HG02884 (cell line): ENCODE results near the gene CCL13.

ENCODE experiments used
- ATAC-seq: cut with Tn5 transposase; IDR thresholded peaks from one replicate; pipeline ENCODE4 v1.9.1; 2021; ENCODE audit warnings: mild to moderate bottlenecking, moderate library complexity; ENCODE audit not compliant: unreplicated experiment

The CCL13 gene

DNA sequence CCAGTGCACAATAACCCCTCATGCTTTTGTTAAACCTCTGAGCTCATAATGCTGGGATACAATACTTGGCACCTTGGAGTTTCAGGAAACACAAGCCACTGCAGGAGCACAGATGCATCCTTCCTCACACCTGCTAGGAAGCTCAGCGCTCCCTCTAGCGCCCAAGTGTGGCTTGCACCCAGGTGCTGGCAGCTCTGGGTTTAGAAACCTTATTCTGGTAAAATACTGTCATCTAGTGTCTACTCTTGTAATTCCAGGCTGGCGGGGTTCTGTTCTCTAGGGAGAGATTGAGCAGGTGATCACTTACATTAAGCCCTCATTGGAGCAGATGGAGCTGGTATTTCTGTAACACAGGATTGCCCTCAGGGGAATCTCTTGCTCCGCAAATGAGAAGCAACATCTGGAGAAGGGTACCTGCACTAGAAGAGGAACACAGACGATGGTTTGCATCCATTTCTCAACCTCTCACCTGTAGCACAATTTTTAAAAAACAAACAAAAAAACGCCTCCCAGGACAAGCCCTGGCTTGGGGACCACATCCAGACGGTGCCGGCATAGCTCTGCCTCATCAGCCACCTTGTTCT lies 5.3 kb downstream of the CCL13 start:
- ATAC-seq = no peak

DNA sequence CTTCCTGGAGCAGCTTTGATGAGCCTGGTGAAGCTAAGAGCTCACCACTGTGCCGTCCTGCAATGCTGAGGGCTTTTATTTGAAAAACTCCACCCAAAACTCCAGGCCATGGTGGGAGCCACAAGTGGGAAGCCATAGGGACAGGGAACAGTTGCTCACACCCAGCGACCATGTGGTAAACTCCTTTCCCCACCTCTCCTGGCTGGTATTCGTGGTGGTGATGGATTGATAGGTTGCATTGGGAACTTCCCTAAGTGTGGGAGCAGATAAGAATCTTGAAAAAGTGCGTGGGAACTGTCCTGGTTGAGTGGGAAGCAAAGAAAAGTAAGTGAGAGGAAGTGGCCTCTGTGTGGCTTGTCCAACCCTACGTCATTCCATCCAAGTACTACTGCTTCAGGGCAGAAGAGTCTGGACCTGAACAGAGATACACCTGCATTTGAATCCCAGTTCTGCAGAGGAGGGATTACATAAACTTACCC lies 6.9 kb downstream of the CCL13 start, which contains the start of gene CCL1:
CCL1 (minus strand) TSS at position 51 of the 479 bp plus-strand sequence. CDS start 72 bp downstream, outside the sequence.
- ATAC-seq = no peak

DNA sequence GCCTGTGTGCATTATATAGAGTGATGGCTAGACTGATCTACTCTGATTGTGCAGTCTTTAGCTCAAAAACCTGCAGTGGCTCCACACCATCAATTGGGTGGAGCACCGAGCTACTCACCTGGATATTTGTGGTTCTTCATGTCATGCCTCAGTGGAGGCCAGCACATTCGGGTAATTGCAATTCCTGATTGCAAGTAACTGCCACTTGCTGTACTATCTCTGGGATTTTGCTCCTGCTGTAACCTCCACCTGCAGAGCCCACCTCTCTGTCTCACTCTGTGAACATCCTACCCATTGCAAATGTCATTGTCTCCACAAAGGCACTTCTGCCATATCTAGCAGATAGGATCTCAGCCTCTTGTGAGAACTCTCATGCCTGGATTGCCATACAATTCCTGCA lies 8.5 kb downstream of the CCL13 start:
- ATAC-seq = no peak

DNA sequence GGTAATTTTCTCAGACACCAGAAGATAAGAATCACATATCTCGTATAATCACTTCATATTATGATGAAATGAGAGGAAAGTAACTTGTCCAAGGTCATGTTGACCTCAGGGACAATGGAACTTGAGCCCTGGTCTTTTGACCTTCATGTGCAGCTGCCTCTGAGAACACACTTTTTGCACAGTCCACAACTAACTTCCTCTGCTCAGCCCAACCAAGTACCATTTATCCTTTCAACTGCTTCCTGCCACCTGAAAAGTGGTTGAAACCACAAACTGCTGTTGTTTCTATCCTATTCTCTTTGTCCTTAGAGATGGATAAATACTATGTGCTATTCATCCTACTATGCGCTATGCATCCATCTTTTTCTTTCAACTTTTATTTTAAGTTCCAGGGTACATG lies 9.1 kb downstream of the CCL13 start:
- no peak for ATAC-seq

DNA sequence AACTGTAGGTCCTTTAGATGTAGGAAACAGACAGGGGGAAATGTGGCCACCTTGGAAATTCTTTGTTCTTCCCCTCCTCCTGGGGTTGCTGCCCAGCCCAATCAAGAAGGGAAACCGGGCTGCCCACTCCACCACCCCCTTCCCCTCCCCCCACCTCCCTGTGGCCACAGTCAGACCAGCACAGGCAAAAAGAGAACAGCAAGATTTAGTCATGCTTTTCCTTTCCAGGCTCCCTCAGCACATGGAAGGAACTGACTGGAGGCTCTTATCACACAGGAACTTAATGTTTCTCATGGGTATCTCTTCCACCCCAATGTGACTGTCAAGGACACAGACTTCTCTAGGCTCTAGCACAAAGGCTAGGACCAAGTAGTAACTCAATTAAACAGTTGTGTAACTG lies 9.7 kb downstream of the CCL13 start:
- no peak for ATAC-seq

DNA sequence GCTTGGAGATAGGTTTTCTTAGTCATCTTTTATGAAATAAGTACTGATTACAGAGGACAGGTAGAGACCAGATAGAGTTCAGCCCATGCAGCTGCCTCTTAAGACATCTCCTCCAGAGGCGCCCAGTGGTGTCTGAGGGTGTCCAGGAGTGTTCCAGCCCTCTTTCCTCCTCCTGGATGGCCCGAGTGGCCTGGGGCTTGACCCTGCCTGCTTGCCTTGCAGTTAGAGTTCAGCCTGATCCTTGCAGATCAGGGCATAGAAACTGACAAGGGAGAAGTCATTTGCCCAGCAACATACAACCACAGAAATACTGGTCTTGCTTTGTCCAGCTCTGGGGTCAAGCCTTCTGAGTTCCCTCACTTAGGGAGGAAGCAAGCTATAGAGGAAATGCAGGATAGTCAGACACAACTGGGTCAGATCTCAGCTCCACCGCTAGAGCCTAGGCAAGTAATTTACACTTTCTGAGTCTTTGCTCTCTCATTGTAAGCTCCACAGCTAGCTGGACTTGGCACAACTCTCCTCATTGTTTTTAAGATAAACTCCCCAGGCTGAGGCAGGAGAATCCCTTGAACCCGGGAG lies 10.3 kb downstream of the CCL13 start:
- no peak for ATAC-seq

DNA sequence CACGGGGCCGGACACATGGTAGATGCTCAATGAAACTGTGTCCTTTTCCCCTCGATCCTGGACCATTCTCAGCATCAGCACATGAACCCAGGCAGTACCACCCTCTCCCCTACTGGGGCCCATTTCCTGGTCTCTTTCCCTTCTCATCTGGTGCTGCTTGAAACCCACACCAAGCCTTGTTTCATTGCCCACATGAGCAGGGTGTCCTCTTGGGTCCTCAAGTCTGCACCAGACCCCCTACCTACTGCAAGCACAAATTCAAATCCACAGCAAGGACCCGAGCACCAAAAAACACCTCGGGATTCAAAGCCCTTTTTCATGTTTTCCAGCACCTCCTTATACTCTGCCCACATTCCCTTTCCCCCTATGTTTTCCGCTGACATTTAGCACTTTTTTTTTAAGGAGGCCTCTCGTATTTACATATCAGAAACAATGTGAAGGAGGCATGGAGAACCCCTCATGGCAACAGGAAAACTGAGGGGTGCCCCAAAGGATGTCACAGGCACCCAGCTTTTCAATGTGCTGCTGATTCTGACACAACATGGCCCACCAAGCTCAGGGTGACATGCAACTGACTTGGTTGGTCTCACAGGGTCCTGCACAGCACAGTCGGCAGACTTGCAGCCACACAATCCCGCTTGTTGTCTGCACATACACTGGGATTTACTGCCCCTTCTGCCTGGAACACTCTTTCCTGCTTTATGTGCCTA lies 11.4 kb downstream of the CCL13 start:
- no peak for ATAC-seq

DNA sequence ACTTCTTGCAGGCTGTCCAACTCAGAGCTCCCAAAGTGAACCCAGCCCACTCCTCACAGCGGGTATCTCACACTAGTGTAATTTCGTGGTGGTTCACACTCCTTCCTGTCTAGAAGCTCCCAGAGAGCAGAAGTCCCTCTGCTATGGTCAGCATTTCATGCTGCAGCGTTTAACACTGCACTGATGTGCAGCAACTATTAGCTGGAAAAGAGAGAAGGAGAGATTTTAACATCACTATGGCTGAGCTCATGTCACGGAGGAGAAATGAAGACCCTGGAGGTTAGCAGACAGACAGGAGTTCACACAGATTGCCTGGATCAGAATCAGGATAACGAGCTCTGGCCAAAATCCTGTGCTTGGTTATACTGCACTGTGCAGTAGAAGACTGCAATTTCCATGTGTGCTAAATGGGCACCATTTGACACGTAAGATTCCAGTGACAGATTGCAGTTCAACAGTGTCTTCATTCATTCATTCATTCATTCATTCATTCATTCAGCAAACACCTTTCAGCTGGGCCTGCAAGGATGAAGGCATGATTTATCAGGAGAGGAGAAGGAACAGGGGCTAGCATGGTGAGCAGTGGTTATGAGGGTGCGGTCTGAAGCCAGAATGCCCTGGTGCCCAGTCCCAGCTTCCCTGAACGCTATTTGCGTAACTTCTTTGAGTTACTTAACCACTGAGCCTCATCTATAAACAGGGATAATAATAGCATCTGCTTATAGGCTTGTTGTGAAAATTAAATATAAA lies 12.1 kb downstream of the CCL13 start:
- no peak for ATAC-seq

DNA sequence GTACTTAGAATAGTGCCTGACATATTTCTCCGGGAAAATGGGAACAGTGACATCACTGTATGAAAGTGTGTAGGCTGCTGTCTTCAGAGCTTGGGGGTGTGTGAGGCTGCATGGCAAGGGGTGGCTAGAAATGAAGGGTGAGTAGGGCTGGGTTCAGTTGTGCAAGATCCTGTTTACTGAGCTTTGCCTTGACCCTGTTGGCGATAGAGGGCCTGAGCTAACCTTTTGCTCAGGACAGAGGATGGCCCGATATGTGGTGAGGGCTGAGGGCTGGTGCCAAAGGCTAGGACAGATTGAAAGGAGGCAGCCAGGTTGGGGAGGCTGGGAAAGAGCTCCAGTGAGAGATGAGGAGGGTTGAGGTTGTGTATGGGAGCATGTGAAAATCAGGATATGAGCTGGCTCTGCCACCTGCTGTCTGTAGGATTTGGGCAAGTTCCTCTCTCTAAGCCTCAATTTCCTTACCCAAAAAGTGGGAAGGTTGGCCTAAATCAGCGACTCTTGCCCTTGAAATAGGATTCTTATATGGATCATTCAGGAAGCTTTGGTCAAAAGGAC lies 12.7 kb downstream of the CCL13 start:
- ATAC-seq = no peak

DNA sequence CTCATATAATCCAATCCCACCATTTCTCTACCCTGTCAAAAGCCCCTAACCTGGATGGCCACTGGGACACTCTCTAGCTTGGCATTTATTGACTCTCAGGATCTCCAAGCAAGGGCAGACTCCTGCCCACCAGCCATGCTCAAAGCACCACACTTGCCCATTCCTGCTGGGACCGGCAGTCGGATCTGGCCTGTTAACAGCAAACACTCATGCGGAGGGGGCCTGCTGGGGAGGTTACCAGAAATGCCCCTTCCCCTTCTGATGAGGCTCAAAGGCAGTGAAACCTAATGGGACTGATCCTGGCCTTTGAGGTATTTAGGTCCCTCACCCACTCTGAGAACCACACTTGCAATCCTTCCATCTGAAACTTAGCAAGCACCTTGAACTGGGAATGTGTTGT lies 13.3 kb downstream of the CCL13 start:
- ATAC-seq = no peak

DNA sequence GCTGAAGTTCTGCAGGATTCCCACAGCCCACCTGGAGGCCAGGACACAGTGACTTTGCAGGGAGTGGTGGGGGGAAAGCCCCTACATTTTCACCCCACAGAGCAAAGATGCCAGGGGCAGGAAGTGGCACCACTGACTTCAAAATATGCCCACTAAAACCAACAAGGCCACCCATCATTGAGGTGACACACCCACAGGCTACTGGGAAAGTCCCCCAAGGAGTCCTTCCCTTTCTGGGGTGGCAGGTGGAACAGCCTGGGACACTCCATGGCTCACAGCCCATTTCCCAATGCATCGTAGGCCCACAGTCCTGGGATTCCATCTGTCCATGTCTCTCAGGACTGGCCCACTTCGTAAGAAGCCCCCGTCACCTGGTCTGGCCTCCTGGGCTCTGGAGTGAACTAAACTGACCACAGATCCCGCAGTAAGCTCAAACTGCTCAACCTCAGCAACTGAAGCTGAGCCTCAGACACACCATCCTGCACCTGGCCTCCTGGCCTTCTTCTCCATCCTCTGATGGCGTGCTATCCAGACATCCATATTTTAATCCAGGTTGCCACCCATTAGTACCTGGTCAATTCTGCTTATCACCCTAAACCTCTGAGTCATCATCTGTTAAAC lies 14.2 kb downstream of the CCL13 start:
- ATAC-seq = no peak

DNA sequence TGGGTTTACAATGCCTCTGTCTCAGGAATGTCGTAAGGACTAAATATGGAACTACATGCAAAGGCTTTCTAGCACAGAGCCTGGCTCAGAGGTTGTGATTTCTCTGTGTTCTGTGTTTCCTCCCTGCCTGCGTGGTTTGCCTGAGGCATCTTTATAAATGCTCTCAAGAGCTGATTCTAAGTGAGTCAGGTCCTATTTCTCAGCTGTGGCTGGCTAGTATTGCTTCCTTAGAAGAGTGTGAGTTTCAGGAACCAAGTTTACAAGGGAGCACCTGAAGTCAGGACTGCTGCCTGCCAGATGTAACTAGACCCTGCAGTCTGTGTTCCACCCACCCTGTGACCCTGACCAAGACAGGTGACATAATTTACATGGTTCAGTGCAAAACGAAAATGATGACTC lies 14.7 kb downstream of the CCL13 start:
- no peak for ATAC-seq

DNA sequence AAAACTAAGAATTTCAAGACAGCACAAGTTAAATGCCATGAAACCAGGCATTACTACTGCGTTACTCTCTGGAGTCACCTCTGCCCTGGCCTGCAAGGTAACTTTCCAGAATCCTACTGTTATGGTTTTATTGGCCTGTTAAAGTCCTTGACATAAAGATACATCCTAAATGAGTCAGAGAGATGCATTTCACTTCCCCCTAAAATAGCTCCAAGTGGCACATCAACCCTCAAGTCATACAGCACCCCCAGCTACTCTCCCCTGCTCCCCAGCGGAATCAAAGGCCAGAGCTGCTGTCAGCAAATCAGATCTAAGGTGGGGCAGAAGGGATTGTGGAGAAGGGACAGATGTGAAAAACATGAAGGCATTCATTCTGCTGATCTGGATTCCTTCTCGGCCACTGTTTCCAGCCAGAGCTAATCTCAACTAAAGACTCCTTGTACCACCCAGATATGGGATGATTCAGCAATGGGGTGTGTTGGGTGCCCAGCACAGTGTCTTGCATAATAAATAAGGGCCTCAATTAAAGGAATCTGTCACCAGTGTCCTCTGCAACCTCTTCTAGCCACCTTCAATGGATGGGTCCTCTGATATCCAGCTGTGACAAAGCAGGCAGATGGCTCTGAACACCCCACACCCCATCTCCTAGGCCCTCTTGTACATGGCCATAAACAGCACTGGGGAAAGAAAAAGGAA lies 15.3 kb downstream of the CCL13 start:
- ATAC-seq = no peak

DNA sequence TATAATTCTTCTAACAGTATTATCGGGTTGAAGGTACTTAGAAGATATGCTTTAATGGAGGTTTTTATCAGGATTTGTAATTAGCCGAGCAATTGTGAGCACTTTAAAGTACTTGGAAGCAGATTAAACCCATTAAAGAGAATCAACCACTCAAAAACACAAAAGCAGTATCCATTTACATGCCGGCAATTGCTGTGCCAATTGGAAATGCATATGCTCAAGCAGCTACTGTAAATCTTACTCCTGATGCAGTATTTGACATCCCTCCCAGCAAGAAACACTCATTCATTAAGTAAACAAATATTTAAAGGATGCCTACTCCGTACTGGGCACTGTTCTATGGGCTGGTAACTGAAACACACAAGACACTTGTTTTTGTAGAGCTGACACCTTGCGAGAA lies 18.2 kb downstream of the CCL13 start:
- ATAC-seq = no peak

DNA sequence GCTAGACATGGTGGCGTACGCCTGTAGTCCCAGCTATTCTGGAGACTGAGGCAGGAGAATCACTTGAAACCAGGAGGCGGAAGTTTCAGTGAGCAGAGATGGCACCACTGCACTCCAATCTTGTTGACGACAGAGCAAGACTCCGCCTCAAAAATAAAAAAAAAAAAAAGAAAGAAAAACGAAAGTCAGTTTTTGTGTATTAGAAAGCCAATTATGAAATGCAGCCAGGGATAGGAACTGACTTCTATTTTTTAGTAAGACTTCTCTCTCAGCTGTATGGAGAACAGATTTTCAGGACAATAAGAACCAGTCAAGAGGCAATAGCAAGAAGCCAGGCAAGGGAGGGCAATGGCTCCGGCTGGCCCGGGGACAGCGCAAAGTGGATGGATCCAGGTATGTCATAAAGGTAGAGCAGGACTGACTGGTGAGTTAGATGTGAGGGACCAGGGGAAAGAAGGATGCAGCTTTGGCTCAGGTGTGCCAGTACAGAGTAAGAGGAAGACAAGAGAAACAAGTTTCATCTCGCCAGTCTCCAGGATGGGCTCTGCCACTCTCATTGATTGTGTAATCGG lies 19.2 kb downstream of the CCL13 start:
- ATAC-seq = no peak

DNA sequence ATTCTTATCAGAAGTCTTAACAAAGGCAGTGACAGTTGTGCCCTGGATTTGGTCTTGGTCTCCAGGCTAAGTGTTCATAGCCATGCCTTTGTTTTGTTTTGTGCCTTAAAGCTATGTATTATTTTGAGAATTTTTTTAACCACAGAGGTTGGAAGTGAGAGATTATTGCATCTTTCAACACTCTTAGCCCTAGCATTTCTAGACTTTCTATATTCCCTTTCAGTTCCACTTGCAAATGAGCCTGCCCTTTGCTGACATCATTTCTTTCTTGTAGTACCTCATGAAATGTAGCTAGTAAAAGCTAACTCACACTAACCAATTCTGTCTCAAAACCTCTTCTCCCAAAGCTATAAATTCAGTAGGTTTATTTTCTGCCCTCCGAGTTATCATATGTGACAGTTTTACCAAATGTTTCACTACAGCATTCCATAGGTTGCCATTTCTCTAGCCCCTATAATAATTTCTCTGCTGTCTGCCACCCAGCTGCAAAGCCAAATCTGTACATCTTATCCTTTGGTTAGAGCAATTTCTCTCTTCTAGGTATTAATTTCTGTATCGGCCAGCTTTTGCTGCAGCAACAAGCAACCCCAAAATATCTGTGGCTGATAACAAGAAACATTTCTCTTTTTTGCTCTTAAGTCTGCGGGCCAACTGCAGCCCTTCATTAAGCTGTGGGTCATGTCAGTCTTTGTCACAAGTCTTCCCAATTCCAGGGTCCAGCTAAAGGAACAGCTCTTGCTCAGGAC lies 21.0 kb downstream of the CCL13 start:
- no peak for ATAC-seq

DNA sequence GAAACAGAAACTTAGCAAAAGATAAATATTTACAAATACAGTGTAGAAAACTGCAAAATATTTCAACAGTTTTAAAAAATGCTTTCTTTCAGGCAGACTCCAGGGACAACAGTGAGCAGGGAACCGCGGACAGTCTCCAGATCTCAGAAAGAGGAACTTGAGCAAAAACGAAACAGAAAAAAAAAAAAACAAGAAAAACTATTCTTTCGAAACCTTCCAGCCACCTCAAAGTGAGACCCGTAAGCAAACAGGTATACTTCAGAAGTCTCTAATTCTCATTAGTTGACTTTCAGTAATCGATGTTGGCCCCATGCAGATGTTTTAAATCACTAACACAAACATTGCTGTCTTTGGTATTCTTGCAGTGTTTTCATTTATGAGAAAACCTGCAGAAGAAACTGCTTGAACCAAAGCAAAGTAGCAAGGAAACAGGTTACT lies 22.4 kb downstream of the CCL13 start:
- ATAC-seq = peak; percentile 77

DNA sequence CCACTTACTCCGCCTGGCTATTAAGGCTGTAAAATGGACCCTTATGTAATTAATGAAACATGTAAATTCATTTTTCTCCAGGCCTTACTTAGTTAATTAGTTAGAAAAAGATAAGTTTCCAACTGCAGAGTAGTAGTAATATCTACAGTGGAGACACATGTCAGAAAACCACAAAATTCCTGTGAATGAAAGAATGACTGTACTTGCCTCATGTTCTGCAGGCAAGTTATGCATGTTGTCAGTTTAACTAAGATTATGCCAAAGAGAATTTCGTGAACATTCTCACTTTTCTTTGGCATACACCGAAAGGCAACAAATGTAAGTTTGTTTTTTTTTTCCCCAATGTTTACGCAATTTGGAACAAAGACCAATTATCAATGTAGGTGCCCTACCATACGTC lies 23.6 kb downstream of the CCL13 start:
- no peak for ATAC-seq

DNA sequence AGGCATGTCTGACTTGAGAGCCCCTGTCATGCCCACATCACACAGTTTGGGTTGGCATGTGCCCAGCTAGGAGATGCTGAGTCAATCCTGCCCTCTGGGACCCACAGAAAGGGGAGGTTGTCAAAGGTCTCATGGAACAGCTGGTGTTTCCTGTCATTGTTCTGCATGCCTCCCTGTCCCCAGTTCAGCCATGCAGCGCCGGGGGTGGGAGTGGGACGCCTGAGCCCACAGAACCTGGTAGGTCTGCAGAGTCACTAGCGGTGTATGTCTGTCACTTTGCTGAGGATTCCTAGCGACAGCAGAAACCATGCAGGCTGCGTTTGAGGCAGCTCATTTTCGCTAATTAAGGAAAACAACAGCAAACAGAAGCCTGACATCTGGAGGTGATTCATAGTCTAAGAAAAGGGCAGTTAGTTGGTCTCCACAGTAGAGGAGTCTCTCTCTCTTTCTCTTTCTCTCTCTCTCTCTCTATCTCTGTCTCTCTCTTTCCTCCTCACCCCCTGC lies 26.4 kb downstream of the CCL13 start:
- no peak for ATAC-seq
